GM20000 (cell line): ENCODE results near the gene TGFBI.

Experiments
- DNase-seq: peaks from one replicate; pipeline ENCODE4 v3.0.0; 2012; ENCODE audit warnings: low spot score
- TF ChIP-seq, protein P1 (sequence below): IDR thresholded peaks from 2 replicates; pipeline ENCODE4 v1.5.1; 2012; ENCODE audit warnings: mild to moderate bottlenecking, control low read depth; ENCODE audit errors: extremely low read depth, missing control alignments

The TGFBI gene

DNA sequence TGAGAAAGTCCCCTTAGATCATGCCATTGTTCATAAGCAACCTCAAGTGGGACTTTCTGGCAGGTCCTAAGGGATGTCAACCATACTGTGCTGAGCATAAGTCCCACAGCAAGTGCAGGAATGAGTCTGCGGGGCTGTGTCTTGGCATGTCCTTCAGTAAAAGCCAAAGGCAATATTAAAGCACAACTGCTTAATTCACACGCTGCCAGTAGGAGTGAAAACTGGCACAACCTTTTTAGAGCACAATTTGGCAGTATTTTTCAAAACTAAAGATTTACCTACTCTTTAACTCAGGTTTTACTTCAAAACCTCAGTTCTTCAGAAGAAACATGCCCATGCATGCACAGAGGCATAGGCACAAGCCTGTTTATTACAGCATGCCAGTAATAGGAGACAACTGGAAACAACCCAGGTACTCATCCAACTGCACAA lies 79.4 kb downstream of the TGFBI start:
- DNase-seq, result peak; percentile 10
- TF ChIP-seq, protein P1, sequence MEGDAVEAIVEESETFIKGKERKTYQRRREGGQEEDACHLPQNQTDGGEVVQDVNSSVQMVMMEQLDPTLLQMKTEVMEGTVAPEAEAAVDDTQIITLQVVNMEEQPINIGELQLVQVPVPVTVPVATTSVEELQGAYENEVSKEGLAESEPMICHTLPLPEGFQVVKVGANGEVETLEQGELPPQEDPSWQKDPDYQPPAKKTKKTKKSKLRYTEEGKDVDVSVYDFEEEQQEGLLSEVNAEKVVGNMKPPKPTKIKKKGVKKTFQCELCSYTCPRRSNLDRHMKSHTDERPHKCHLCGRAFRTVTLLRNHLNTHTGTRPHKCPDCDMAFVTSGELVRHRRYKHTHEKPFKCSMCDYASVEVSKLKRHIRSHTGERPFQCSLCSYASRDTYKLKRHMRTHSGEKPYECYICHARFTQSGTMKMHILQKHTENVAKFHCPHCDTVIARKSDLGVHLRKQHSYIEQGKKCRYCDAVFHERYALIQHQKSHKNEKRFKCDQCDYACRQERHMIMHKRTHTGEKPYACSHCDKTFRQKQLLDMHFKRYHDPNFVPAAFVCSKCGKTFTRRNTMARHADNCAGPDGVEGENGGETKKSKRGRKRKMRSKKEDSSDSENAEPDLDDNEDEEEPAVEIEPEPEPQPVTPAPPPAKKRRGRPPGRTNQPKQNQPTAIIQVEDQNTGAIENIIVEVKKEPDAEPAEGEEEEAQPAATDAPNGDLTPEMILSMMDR, result no peak

DNA sequence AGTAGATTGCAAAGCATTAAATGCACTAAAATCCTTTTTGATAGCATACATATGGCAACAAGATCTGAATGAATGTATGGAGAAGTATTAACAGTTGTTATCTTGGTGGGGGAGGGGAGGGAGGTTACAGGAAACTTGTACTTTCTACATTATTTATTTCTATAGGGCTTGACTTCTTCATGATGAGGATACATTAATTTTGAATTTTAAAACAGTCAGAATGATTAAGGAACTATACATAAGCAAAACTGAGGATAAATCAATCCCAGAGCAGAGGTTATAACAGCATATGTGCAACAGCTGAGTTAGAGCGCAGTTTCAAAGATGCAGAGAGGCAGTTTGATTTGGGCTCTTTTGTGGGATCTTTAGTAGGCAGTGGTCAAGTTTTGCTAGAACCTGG lies 80.0 kb downstream of the TGFBI start:
- TF ChIP-seq, protein P1, result no peak
- no peak for DNase-seq

DNA sequence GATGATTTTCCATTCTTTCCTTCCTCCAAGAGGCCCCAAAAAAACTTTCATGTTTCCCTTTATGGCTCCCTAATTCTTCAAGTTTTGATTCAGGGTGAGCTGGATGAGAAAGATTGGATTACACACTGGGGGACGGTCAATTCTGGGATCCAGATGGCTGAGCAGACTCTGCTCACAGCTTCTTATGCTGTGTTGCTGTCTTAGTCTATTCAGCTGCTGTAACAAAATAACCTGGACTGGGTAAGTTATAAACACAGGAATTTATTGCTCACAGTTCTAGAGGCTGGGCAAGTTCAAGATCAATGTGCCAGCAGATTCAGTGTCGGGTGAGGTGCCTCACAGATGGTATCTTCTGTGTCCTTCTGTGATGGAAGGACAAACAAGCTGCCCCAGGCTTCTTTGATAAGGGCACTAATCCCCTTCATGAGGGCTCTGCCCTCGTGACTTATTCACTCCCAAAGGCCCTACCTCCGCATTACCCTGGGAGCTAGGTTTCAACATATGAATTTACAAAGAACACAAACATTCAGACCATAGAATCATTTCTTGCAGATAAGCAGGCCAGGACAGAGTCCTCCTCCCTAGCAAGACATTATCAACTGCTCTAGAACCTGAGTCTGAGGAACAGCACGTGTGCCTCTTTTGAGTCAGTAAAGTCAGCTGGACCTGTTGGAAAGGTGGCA lies 80.8 kb downstream of the TGFBI start:
- TF ChIP-seq, protein P1, result no peak

More for the DNA sequence above, 80.8 kb downstream of the TGFBI start:
- no peak for DNase-seq
